ENCODE measurements around the gene FAHD2A.
A peak's percentile ranks its signal among the peaks of the same experiment; 100 is the strongest.

Gene FAHD2A

GRCh38 chr2:95390272-95390880 is 12.1 kb upstream of the FAHD2A start:
- H3K4me3 ChIP-seq (replicated peaks in 1 of 2; ENCODE audit: low read depth in 2 of 2, low read length in 2 of 2): no peak overlapping the region
- DNase-seq (ENCODE audit: low read depth in 2 of 2): no peak
- TF ChIP-seq, protein P1, sequence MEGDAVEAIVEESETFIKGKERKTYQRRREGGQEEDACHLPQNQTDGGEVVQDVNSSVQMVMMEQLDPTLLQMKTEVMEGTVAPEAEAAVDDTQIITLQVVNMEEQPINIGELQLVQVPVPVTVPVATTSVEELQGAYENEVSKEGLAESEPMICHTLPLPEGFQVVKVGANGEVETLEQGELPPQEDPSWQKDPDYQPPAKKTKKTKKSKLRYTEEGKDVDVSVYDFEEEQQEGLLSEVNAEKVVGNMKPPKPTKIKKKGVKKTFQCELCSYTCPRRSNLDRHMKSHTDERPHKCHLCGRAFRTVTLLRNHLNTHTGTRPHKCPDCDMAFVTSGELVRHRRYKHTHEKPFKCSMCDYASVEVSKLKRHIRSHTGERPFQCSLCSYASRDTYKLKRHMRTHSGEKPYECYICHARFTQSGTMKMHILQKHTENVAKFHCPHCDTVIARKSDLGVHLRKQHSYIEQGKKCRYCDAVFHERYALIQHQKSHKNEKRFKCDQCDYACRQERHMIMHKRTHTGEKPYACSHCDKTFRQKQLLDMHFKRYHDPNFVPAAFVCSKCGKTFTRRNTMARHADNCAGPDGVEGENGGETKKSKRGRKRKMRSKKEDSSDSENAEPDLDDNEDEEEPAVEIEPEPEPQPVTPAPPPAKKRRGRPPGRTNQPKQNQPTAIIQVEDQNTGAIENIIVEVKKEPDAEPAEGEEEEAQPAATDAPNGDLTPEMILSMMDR (IDR thresholded peaks at IDR 0.05; ENCODE audit: low read depth, low read length): no peak

DNA sequence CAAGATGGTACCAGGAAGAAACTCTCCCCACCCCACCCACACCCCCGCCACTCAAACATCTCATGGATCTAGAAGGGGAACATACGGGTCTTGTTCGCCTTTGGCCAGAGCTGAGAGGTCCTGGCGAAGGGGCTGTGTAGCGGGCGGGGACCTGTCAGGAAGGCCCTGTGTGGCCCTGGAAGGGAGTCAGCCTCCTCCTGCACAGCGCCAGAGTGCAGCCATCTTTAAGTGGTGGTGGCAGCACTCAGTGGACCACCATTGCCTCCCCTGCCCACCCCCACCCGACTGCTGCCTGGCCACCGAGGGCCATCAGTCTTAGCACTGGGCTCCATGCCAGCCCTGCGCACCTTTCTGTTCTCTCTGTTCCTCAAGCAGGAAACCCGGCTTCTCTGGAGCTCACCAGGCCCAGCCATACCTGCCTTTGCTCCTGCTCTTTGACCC is 11.6 kb upstream of the FAHD2A start:
- DNase-seq (ENCODE audit: low read depth in 2 of 2): no peak
- H3K4me3 ChIP-seq (replicated peaks in 1 of 2; ENCODE audit: low read depth in 2 of 2, low read length in 2 of 2): no peak overlapping the region
- TF ChIP-seq, protein P1 (IDR thresholded peaks at IDR 0.05; ENCODE audit: low read depth, low read length): no peak

- TF ChIP-seq, protein P1 (IDR thresholded peaks at IDR 0.05; ENCODE audit: low read depth, low read length): no peak
- H3K4me3 ChIP-seq (replicated peaks in 1 of 2; ENCODE audit: low read depth in 2 of 2, low read length in 2 of 2): no peak overlapping the region
- DNase-seq (ENCODE audit: low read depth in 2 of 2): no peak
Observed at GRCh38 chr2:95391641-95392310, 10.7 kb upstream of the FAHD2A start.

DNA sequence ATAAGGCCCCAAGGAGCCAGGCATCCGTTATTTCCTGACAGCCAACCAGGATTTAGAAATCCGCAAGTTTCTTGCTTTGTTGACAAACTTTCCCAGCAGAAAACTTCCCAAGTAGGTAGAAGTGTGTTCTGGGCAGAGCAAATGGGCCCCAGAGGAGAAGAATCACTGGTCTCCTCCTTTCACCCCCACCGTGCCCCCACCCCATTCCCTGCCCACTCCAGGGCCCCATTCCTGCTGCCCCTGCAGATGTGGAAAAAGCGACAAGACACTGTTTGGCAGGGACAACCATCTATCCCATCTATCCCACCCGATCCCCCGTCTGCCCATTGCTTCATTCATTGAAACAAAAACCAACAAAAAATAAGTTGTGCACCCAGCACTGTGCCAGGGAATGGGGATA is 10.2 kb upstream of the FAHD2A start:
- TF ChIP-seq, protein P1 (IDR thresholded peaks at IDR 0.05; ENCODE audit: low read depth, low read length): no peak

DNA sequence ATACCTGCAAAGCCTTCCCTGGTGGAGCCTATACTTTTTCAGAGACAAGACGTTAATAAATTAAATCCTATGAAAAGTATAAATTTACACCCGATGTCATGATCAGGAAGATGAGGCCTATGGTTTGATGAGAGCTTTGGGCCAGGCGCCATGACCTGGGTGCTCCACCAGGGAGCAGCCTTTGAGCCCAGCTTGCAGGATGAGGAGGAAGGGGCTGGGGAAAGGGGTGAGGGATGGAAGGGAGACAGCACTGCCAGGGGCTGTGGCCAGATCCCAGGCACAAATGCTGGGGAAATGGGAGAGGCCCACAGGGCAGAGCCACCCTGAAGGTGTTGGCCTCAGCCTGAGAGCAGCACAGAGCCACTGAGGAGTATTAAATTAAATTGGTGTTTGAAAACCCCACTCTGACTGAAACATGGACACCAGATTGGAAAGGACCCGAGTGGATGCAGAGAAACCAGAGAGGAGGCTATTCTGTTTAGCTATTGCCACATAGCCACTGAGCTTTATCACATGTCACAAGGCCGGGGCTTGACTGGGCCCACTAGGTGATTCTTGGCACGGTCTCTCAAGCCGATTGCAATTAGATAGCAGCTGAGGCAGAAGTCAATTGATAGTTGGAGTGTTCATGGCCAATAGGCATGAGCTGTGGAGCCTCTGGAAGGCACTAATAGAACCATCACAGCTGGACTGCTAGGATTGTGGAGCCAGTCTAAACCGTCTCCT is 9.6 kb upstream of the FAHD2A start:
- no peak overlapping the region for H3K4me3 ChIP-seq (replicated peaks in 1 of 2; ENCODE audit: low read depth in 2 of 2, low read length in 2 of 2)
- TF ChIP-seq, protein P1 (IDR thresholded peaks at IDR 0.05; ENCODE audit: low read depth, low read length): peak; percentile 11
- DNase-seq (ENCODE audit: low read depth in 2 of 2): no peak

More for the DNA sequence above, 10.2 kb upstream of the FAHD2A start:
- DNase-seq (ENCODE audit: low read depth in 2 of 2): no peak
- no peak overlapping the region for H3K4me3 ChIP-seq (replicated peaks in 1 of 2; ENCODE audit: low read depth in 2 of 2, low read length in 2 of 2)

DNA sequence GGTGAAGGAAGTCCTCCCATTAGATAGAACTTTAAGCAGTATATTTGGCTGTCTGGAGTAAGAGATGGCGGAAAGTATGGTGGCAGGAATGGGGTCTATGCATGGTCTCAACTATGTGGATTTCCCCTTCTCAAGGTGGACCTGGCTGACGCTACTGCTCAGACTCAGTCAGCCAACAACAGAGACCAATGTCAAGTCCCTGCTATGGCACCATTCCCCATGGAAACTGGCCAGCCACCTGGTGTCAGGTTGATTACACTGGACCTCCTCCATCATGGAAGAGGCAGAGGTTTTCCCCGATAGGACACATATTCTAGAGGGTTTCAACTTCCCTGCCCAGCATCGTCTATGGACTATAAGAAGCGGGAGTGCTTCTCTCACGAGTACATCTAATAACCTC is 8.6 kb upstream of the FAHD2A start:
- no peak overlapping the region for H3K4me3 ChIP-seq (replicated peaks in 1 of 2; ENCODE audit: low read depth in 2 of 2, low read length in 2 of 2)
- DNase-seq (ENCODE audit: low read depth in 2 of 2): no peak
- TF ChIP-seq, protein P1 (IDR thresholded peaks at IDR 0.05; ENCODE audit: low read depth, low read length): no peak
